Fibroblast of mammary gland (primary cell): ENCODE results near the gene TPCN2.

Experiments
- DNase-seq: peaks from one replicate; pipeline ENCODE4 v3.0.0-alpha.2; 2010; ENCODE audit warnings: low read depth
- H3K4me3 ChIP-seq: 2 replicates; pipeline ENCODE4 v1.5.1; 2011; ENCODE audit warnings: low read depth, mild to moderate bottlenecking, low read length, moderate library complexity; ENCODE audit not compliant: control insufficient read depth
- TF ChIP-seq, protein P1 (sequence below): conservative IDR thresholded peaks from 2 replicates; pipeline ENCODE4 v1.5.1; 2011; ENCODE audit warnings: low read depth, low read length, inconsistent platforms; ENCODE audit not compliant: control insufficient read depth, insufficient read depth

TPCN2 gene

DNA sequence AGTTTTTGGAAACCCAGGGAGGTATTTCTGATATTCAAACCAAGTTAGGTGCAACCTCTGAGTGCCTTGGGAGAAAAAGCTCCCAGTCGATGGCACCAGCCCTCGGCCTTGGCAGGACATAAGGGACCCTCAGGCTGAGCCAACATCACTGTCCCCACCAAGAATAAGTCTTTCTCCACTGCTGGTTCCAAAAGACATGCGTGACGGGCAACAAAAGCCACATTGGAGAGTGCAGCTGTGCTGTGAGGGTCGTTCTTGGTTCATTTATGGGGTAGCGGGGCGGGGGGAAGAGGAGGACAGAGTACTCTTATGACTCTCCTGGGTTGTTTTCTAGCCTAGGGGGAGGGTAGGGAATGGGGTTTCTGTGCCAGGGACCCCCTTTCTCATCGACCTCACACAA, 11.2 kb upstream of the TPCN2 start:
- no peak overlapping the region for H3K4me3 ChIP-seq
- no peak for DNase-seq
- TF ChIP-seq, protein P1, sequence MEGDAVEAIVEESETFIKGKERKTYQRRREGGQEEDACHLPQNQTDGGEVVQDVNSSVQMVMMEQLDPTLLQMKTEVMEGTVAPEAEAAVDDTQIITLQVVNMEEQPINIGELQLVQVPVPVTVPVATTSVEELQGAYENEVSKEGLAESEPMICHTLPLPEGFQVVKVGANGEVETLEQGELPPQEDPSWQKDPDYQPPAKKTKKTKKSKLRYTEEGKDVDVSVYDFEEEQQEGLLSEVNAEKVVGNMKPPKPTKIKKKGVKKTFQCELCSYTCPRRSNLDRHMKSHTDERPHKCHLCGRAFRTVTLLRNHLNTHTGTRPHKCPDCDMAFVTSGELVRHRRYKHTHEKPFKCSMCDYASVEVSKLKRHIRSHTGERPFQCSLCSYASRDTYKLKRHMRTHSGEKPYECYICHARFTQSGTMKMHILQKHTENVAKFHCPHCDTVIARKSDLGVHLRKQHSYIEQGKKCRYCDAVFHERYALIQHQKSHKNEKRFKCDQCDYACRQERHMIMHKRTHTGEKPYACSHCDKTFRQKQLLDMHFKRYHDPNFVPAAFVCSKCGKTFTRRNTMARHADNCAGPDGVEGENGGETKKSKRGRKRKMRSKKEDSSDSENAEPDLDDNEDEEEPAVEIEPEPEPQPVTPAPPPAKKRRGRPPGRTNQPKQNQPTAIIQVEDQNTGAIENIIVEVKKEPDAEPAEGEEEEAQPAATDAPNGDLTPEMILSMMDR: no peak

GRCh38 chr11:69039501-69039900, 9.2 kb upstream of the TPCN2 start:
- H3K4me3 ChIP-seq: no peak overlapping the region
- no peak for DNase-seq
- TF ChIP-seq, protein P1: no peak

GRCh38 chr11:69040051-69040450, 8.7 kb upstream of the TPCN2 start:
- no peak for DNase-seq
- TF ChIP-seq, protein P1: no peak
- no peak overlapping the region for H3K4me3 ChIP-seq

- peak; percentile 93 for DNase-seq
- TF ChIP-seq, protein P1: no peak
- H3K4me3 ChIP-seq: no peak overlapping the region
Measured at GRCh38 chr11:69040581-69041260, 8.0 kb upstream of the TPCN2 start.

GRCh38 chr11:69041516-69041915, 7.2 kb upstream of the TPCN2 start:
- TF ChIP-seq, protein P1: no peak
- no peak overlapping the region for H3K4me3 ChIP-seq
- peak; percentile 54 for DNase-seq

- no peak overlapping the region for H3K4me3 ChIP-seq
- DNase-seq: peak; percentile 58
- TF ChIP-seq, protein P1: peak; percentile 38
Measured at GRCh38 chr11:69044111-69045013, 4.4 kb upstream of the TPCN2 start.
